Upper lobe of left lung (tissue), 6 donors: ENCODE measurements around the gene ARMCX2. TPM values are rescaled to one million over a fixed set of nuclear protein-coding genes. Genes with fewer than 3 reads are reported as not detected.

Source experiments
- ATAC-seq, 2 donors: fragments of 200-7000 bp; cut with Tn5 transposase; one replicate each; pipeline ENCODE4 v1.9.1; 2022; ENCODE audit warnings: mild to moderate bottlenecking in 2 of 2, moderate library complexity in 2 of 2; ENCODE audit not compliant: low FRiP score in 2 of 2
- DNase-seq, 2 donors: peaks; one replicate each; pipeline ENCODE4 v3.0.0-alpha.2; 2019 to 2020
- H3K27ac ChIP-seq, 4 donors: fragments of 200-600 bp; sonication (generic); one replicate each; pipeline ENCODE4 v1.5.1; 2016 to 2019
- H3K27me3 ChIP-seq, 4 donors: fragments of 200-600 bp; sonication (generic); one replicate each; pipeline ENCODE4 v1.5.1; 2017 to 2019
- H3K36me3 ChIP-seq, 4 donors: fragments of 200-600 bp; sonication (generic); one replicate each; pipeline ENCODE4 v1.5.1; 2016 to 2019
- H3K4me1 ChIP-seq, 4 donors: fragments of 200-600 bp; sonication (generic); one replicate each; pipeline ENCODE4 v1.5.1; 2018 to 2019
- H3K4me3 ChIP-seq, 4 donors: fragments of 200-600 bp; sonication (generic); one replicate each; pipeline ENCODE4 v1.5.1; 2017 to 2019; ENCODE audit warnings: mild to moderate bottlenecking in 2 of 4, moderate library complexity in 1 of 4
- H3K9me3 ChIP-seq, 4 donors: fragments of 200-600 bp; sonication (generic); one replicate each; pipeline ENCODE4 v1.5.1; 2018 to 2019
- CTCF ChIP-seq, 6 experiments: fragments of 450-650 bp in 4 of 6; fragments of 200-600 bp in 2 of 6; sonication (generic) in 2 of 6; IDR thresholded peaks; one replicate each; pipeline ENCODE4 v1.5.1; 2016 to 2019; ENCODE audit warnings: antibody characterized with exemption in 6 of 6
- EP300 ChIP-seq, 4 donors: sonication (generic); formaldehyde crosslinking; IDR thresholded peaks; one replicate each; pipeline ENCODE4 v1.5.1; 2017; ENCODE audit warnings: antibody characterized with exemption in 4 of 4, control low read depth in 2 of 4
- POLR2A ChIP-seq, 4 donors: fragments of 450-650 bp; IDR thresholded peaks; one replicate each; pipeline ENCODE4 v1.5.1; 2016 to 2017; ENCODE audit warnings: antibody characterized with exemption in 4 of 4, mild to moderate bottlenecking in 2 of 4
- POLR2AphosphoS5 ChIP-seq, 2 donors: sonication (generic); formaldehyde crosslinking; IDR thresholded peaks; one replicate each; pipeline ENCODE4 v1.5.1; 2017; ENCODE audit warnings: antibody characterized with exemption in 2 of 2
- WGBS, 2 donors: methylation state at CpG; one replicate each; pipeline ENCODE4 v1.1.5; 2017 to 2018; 5-methylcytosine and 5-hydroxymethylcytosine counted together
- total RNA-seq, 6 donors: library from RNA; depleted of rRNA in 4 of 6; stranded (reverse); fragments of >200 nt in 4 of 6; gene quantifications; one replicate each; pipeline versions ENCODE4 v1.1.0 to v1.2.1, GENCODE V29; 2016 to 2021
- donor health status: DM: no; HTN: no; CAD: no; lungs with moderate emphysema.
- donor health status: DM: no; HTN: yes; CAD: no; lungs with severe emphysema.

Gene ARMCX2
- total RNA-seq, 6 donors from 2014 or later, result 11.0 to 37.2 (median 19.3) TPM

DNA sequence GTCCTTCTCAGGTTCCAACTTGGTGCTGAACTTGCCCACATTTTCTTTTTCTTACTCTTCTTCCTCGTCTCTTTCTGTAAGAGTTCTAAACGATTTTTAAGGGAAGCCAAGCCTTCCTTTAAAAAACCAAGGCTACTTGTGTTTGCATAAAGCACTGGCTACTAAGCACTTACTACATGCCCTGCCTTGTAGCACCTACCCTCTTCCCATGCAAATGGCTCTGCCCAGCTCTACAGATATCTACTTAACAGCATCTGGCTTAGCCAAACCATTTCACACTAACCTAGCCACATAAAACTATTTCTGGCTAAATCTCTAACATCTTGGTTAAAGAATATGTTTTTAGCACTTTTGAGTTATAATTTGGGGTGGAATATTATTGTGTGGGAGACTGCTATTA is 26.9 kb upstream of the ARMCX2 start:
- WGBS, 2 donors, result 51 to 60% methylated on average over 2 of the region's 2 CpGs

GRCh38 chrX:101685923-101686322 is 26.3 kb upstream of the ARMCX2 start:
- no peaks in the 10 kb centered on the region for H3K27me3 ChIP-seq
- no peak for ATAC-seq
- H3K4me3 ChIP-seq, result no peak overlapping the region

More for the DNA sequence above, 26.9 kb upstream of the ARMCX2 start:
- H3K27me3 ChIP-seq, result no peaks in the 10 kb centered on the region
- H3K27ac ChIP-seq, result no peak overlapping the region
- no peak for ATAC-seq
- H3K9me3 ChIP-seq, result no peaks in the 10 kb centered on the region
- no peak overlapping the region for H3K4me3 ChIP-seq
- no peak for DNase-seq
- H3K4me1 ChIP-seq, result no peaks in the 10 kb centered on the region
- H3K36me3 ChIP-seq, result no peaks in the 10 kb centered on the region
- TF ChIP-seq POLR2A (IDR thresholded peaks at IDR 0.05), result no peak
- TF ChIP-seq EP300 (IDR thresholded peaks at IDR 0.05), result no peak
- TF ChIP-seq POLR2AphosphoS5 (IDR thresholded peaks at IDR 0.05), result no peak
- TF ChIP-seq CTCF (IDR thresholded peaks at IDR 0.05), result no peak

GRCh38 chrX:101682723-101683122 is 23.1 kb upstream of the ARMCX2 start:
- Histone ChIP-seq H3K4me1 (no peaks in the 10 kb centered on the region), H3K27me3 (no peaks in the 10 kb centered on the region), H3K9me3 (no peaks in the 10 kb centered on the region), H3K36me3 (no peaks in the 10 kb centered on the region), H3K4me3 (no peak overlapping the region), H3K27ac (no peak overlapping the region)
- 38 to 50% methylated on average over 2 of the region's 2 CpGs for WGBS, 2 donors
- TF ChIP-seq POLR2A (IDR thresholded peaks at IDR 0.05) (no peak), POLR2AphosphoS5 (IDR thresholded peaks at IDR 0.05) (no peak), EP300 (IDR thresholded peaks at IDR 0.05) (no peak), CTCF (IDR thresholded peaks at IDR 0.05) (no peak)
- ATAC-seq, result no peak
- no peak for DNase-seq

More at GRCh38 chrX:101685923-101686322, 26.3 kb upstream of the ARMCX2 start:
- Histone ChIP-seq H3K9me3 (no peaks in the 10 kb centered on the region), H3K4me1 (no peaks in the 10 kb centered on the region), H3K27ac (no peak overlapping the region), H3K36me3 (no peaks in the 10 kb centered on the region)
- DNase-seq, result no peak
- TF ChIP-seq CTCF (IDR thresholded peaks at IDR 0.05) (no peak), POLR2A (IDR thresholded peaks at IDR 0.05) (no peak), EP300 (IDR thresholded peaks at IDR 0.05) (no peak), POLR2AphosphoS5 (IDR thresholded peaks at IDR 0.05) (no peak)

- 53 to 91% methylated on average over 1 of the region's 1 CpG for WGBS, 2 donors
- no peaks in the 10 kb centered on the region for H3K36me3 ChIP-seq
- DNase-seq (no peak), ATAC-seq (no peak)
- H3K27ac ChIP-seq, result no peak overlapping the region
- H3K4me1 ChIP-seq, result no peaks in the 10 kb centered on the region
- no peak overlapping the region for H3K4me3 ChIP-seq
- no peaks in the 10 kb centered on the region for H3K9me3 ChIP-seq
- TF ChIP-seq CTCF (IDR thresholded peaks at IDR 0.05) (no peak), POLR2A (IDR thresholded peaks at IDR 0.05) (no peak), POLR2AphosphoS5 (IDR thresholded peaks at IDR 0.05) (no peak), EP300 (IDR thresholded peaks at IDR 0.05) (no peak)
- no peaks in the 10 kb centered on the region for H3K27me3 ChIP-seq
These were observed 17.4 kb upstream of the ARMCX2 start for GRCh38 chrX:101677028-101677427.

DNA sequence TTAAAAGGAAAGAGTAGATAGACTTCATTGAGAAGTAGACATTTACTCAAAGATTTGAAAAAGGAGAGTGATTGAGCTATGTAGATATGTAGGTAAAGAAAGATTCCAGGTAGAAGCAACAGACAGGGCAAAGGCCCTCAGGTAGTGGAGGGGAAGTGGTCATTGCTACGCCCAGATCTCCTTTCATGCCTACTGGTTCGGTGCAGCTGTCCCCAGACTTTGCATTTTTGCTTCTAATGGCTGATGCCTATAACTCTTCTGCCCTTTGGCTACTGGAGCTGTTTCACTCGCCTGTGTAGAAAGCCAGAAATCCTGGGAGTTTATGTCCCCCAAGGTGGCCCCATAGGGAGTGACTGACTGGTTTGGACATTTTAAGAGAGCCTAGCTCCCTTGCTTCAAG is 16.9 kb upstream of the ARMCX2 start:
- no peak for ATAC-seq
- no peak overlapping the region for H3K4me3 ChIP-seq
- no peak overlapping the region for H3K27ac ChIP-seq
- no peak for DNase-seq
- no peaks in the 10 kb centered on the region for H3K4me1 ChIP-seq
- no peaks in the 10 kb centered on the region for H3K36me3 ChIP-seq
- H3K9me3 ChIP-seq, result no peaks in the 10 kb centered on the region
- no peaks in the 10 kb centered on the region for H3K27me3 ChIP-seq
- 76 to 80% methylated on average over 1 to 3 of the region's 3 CpGs for WGBS, 2 donors
- TF ChIP-seq CTCF (IDR thresholded peaks at IDR 0.05) (no peak), POLR2A (IDR thresholded peaks at IDR 0.05) (no peak), POLR2AphosphoS5 (IDR thresholded peaks at IDR 0.05) (no peak), EP300 (IDR thresholded peaks at IDR 0.05) (no peak)
